IMR-90 (cell line): ENCODE data around the gene SCN10A. TPM values are rescaled to one million over a fixed set of nuclear protein-coding genes. Genes with fewer than 3 reads are reported as not detected.

Source experiments
- ATAC-seq: fragments of 200-7000 bp; cut with Tn5 transposase; 2 replicates; pipeline ENCODE4 v1.9.1; 2020; ENCODE audit warnings: low read depth, mild to moderate bottlenecking, moderate library complexity
- BruUV-seq: library from RNA; stranded (reverse); fragments of 400-500 nt; replicated peaks from 2 replicates; lab custom pipeline; 2021; lab: Mats Ljungman, UMichigan
- CTCF ChIA-PET: fragments of 300-600 bp; formaldehyde crosslinking; extraction: SDS; loops from one replicate; lab custom pipeline; 2021; ENCODE audit warnings: antibody characterized with exemption; lab: Yijun Ruan, JAX
- POLR2A ChIA-PET: fragments of 300-600 bp; sonication (Branson Sonifier 250); formaldehyde crosslinking; loops from one replicate; lab custom pipeline; 2022; ENCODE audit warnings: antibody characterized with exemption; ENCODE audit not compliant: unreplicated experiment; lab: Charles Lee
- DNase-seq: peaks from one replicate; pipeline ENCODE4 v3.0.0; 2013
- H2AFZ ChIP-seq: replicated peaks from 2 replicates; pipeline ENCODE3; 2013; ENCODE audit warnings: low read length, mild to moderate bottlenecking; ENCODE audit not compliant: poor library complexity
- H2AK5ac ChIP-seq: 2 replicates; pipeline ENCODE4 v1.6.1; 2013; ENCODE audit warnings: low read depth, low read length, inconsistent platforms
- H2AK9ac ChIP-seq: replicated peaks from 2 replicates; pipeline ENCODE3; 2013; ENCODE audit warnings: mild to moderate bottlenecking, low read depth, low read length, moderate library complexity; ENCODE audit not compliant: poor library complexity
- H2BK120ac ChIP-seq: 2 replicates; pipeline ENCODE4 v1.6.1; 2013; ENCODE audit warnings: low read depth, low read length, inconsistent platforms
- H2BK15ac ChIP-seq: 3 replicates; pipeline ENCODE4 v1.6.1; 2013; ENCODE audit warnings: low read depth, low read length, inconsistent platforms
- H2BK20ac ChIP-seq: 2 replicates; pipeline ENCODE4 v1.6.1; 2013; ENCODE audit warnings: low read depth, mild to moderate bottlenecking, inconsistent platforms, low read length, moderate library complexity
- H2BK5ac ChIP-seq: 2 replicates; pipeline ENCODE4 v1.6.1; 2013; ENCODE audit warnings: mild to moderate bottlenecking, low read depth, low read length, inconsistent platforms; ENCODE audit not compliant: poor library complexity, severe bottlenecking
- H3K14ac ChIP-seq: replicated peaks from 2 replicates; pipeline ENCODE4 v1.6.1; 2013; ENCODE audit warnings: low read depth, low read length, inconsistent platforms
- H3K18ac ChIP-seq: 2 replicates; pipeline ENCODE4 v1.6.1; 2013; ENCODE audit warnings: low read depth, low read length, control low read depth
- H3K23ac ChIP-seq: 2 replicates; pipeline ENCODE4 v1.6.1; 2013; ENCODE audit warnings: low read depth, low read length, inconsistent platforms
- H3K27ac ChIP-seq: 2 replicates; pipeline ENCODE4 v1.5.1; 2013; ENCODE audit warnings: mild to moderate bottlenecking, control low read depth, low read length; ENCODE audit not compliant: insufficient read depth
- H3K27me3 ChIP-seq: 2 replicates; pipeline ENCODE4 v1.6.1; 2013; ENCODE audit warnings: low read length; ENCODE audit not compliant: control insufficient read depth, insufficient read depth
- H3K36me3 ChIP-seq: 2 replicates; pipeline ENCODE4 v1.6.1; 2013; ENCODE audit warnings: low read length, mixed read lengths; ENCODE audit not compliant: control insufficient read depth, insufficient read depth
- H3K4ac ChIP-seq: 2 replicates; pipeline ENCODE4 v1.6.1; 2013; ENCODE audit warnings: low read depth, low read length, inconsistent platforms
- H3K4me1 ChIP-seq: 2 replicates; pipeline ENCODE4 v1.6.1; 2013; ENCODE audit warnings: low read length, mixed read lengths; ENCODE audit not compliant: control insufficient read depth, insufficient read depth
- H3K4me2 ChIP-seq: 2 replicates; pipeline ENCODE4 v1.6.1; 2013; ENCODE audit warnings: low read depth, mild to moderate bottlenecking, control low read depth, low read length, moderate library complexity
- H3K4me3 ChIP-seq: 2 replicates; pipeline ENCODE4 v1.5.1; 2013; ENCODE audit warnings: low read depth, mild to moderate bottlenecking, control low read depth, low read length, moderate library complexity; ENCODE audit not compliant: insufficient read depth
- H3K56ac ChIP-seq: 2 replicates; pipeline ENCODE4 v1.6.1; 2013; ENCODE audit warnings: low read length, inconsistent platforms; ENCODE audit not compliant: insufficient read depth; ENCODE audit errors: extremely low read depth
- H3K79me1 ChIP-seq, 2 experiments: 2 replicates each; pipeline ENCODE4 v1.6.1; 2013; ENCODE audit warnings: low read length in 2 of 2, inconsistent platforms in 1 of 2, low read depth in 1 of 2
- H3K9ac ChIP-seq: 2 replicates; pipeline ENCODE4 v1.6.1; 2013; ENCODE audit warnings: low read depth, low read length, control low read depth
- H3K9me1 ChIP-seq: 2 replicates; pipeline ENCODE4 v1.6.1; 2013; ENCODE audit warnings: low read length, inconsistent platforms; ENCODE audit not compliant: insufficient read depth
- H3K9me3 ChIP-seq: 2 replicates; pipeline ENCODE4 v1.6.1; 2013; ENCODE audit warnings: low read length; ENCODE audit not compliant: control insufficient read depth, insufficient read depth
- H4K20me1 ChIP-seq: 2 replicates; pipeline ENCODE4 v1.6.1; 2013; ENCODE audit warnings: low read length, inconsistent platforms; ENCODE audit not compliant: insufficient read depth
- H4K5ac ChIP-seq: 2 replicates; pipeline ENCODE4 v1.6.1; 2013; ENCODE audit warnings: mild to moderate bottlenecking, low read depth, low read length, control low read depth
- H4K8ac ChIP-seq, 2 experiments: 2 replicates each; pipeline ENCODE4 v1.6.1; 2013; ENCODE audit warnings: low read depth in 2 of 2, low read length in 2 of 2, control low read depth in 1 of 2, inconsistent platforms in 1 of 2
- H4K91ac ChIP-seq: 2 replicates; pipeline ENCODE4 v1.6.1; 2013; ENCODE audit warnings: low read depth, low read length, inconsistent platforms; ENCODE audit not compliant: insufficient read depth
- CHD1 ChIP-seq: IDR thresholded peaks from 2 replicates; pipeline ENCODE4 v1.6.1; 2012; ENCODE audit warnings: low read depth, low read length, improper control_type of control experiment
- MAFK ChIP-seq: IDR thresholded peaks from 2 replicates; pipeline ENCODE4 v1.6.1; 2012; ENCODE audit warnings: low read depth, low read length, improper control_type of control experiment
- WGBS, 2 experiments: methylation state at CpG; one replicate each; pipeline versions ENCODE4 v1.1.5 to v1.1.7; 2013; ENCODE audit warnings: missing lambda C conversion rate in 2 of 2; ENCODE audit not compliant: insufficient read length in 1 of 2; ENCODE audit errors: extremely low coverage in 2 of 2; 5-methylcytosine and 5-hydroxymethylcytosine counted together
- dilution Hi-C: fragments of 300-500 bp; cut with HindIII; formaldehyde crosslinking; loops from one replicate; pipeline ENCODE4 v1.14.3; 2018; ENCODE audit warnings: low sequenced_read_pairs; ENCODE audit not compliant: unreplicated experiment
- in situ Hi-C: fragments of 300-500 bp; cut with MboI; formaldehyde crosslinking; loops from 3 replicates; pipeline ENCODE4 v1.14.3; 2019; ENCODE audit warnings: low sequenced_read_pairs, inconsistent platforms, mixed read lengths
- intact Hi-C: fragments of 100-400 bp; cut with micrococcal nuclease; formaldehyde crosslinking; loops from 2 replicates; pipeline ENCODE4 v1.10.0; 2022
- polyA plus RNA-seq, 3 experiments: library from polyadenylated mRNA; depleted of rRNA; stranded (reverse); fragments of >200 nt; gene quantifications; 2 replicates each; pipeline ENCODE4 v1.2.3, GENCODE V29; 2012; ENCODE audit warnings: low replicate concordance in 1 of 3
- total RNA-seq: library from RNA; depleted of rRNA; stranded (reverse); fragments of >200 nt; gene quantifications from 2 replicates; pipeline ENCODE4 v1.2.3, GENCODE V29; 2012
- TF ChIP-seq, protein P1 (sequence below): conservative IDR thresholded peaks from 2 replicates; pipeline ENCODE4 v1.5.1; 2012; ENCODE audit warnings: mild to moderate bottlenecking, low read depth, low read length, improper control_type of control experiment

Gene SCN10A
- total and polyA plus RNA-seq, 2 of the 4 experiments (the other 2 are of a cell fraction) = not detected

GRCh38 chr3:38728008-38728407 lies 88.0 kb downstream of the SCN10A start:
- no peak overlapping the region for H2BK5ac ChIP-seq
- H3K9me3 ChIP-seq = no peaks in the 10 kb centered on the region
- TF ChIP-seq, protein P1, sequence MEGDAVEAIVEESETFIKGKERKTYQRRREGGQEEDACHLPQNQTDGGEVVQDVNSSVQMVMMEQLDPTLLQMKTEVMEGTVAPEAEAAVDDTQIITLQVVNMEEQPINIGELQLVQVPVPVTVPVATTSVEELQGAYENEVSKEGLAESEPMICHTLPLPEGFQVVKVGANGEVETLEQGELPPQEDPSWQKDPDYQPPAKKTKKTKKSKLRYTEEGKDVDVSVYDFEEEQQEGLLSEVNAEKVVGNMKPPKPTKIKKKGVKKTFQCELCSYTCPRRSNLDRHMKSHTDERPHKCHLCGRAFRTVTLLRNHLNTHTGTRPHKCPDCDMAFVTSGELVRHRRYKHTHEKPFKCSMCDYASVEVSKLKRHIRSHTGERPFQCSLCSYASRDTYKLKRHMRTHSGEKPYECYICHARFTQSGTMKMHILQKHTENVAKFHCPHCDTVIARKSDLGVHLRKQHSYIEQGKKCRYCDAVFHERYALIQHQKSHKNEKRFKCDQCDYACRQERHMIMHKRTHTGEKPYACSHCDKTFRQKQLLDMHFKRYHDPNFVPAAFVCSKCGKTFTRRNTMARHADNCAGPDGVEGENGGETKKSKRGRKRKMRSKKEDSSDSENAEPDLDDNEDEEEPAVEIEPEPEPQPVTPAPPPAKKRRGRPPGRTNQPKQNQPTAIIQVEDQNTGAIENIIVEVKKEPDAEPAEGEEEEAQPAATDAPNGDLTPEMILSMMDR = no peak
- no peak for TF ChIP-seq CHD1
- TF ChIP-seq MAFK = peak; percentile 60
- ATAC-seq = no peak
- dilution Hi-C loops = no loop called here
- no peaks in the 10 kb centered on the region; the same call in 1 of the 2 replicates for H3K27me3 ChIP-seq
- H3K4me3 ChIP-seq = no peak overlapping the region
- H2BK120ac ChIP-seq = peak overlapping the region; percentile 74; the same call in 1 of the 2 replicates
- H2AFZ ChIP-seq = no peak overlapping the region
- H3K56ac ChIP-seq = no peak overlapping the region
- 0 out of 3 replicates have a peak overlapping the region, but pooled peaks have one; percentile 17 for H2BK15ac ChIP-seq
- no peak overlapping the region for H3K14ac ChIP-seq
- H2AK5ac ChIP-seq = 0 out of 2 replicates have a peak overlapping the region, but pooled peaks have one; percentile 59
- H2AK9ac ChIP-seq = no peak overlapping the region
- intact Hi-C loops = no loop called here
- in situ Hi-C loops = no loop called here
- no peak overlapping the region for H4K5ac ChIP-seq
- H3K9me1 ChIP-seq = peaks cover 31% of the 10 kb centered on the region
- no peaks in the 10 kb centered on the region for H4K20me1 ChIP-seq
- no CpG with 5 or more reads among the region's 1 CpG for WGBS, 2 experiments
- no peaks in the 10 kb centered on the region for H3K79me1 ChIP-seq
- H3K9ac ChIP-seq = no peak overlapping the region
- DNase-seq = no peak
- no peaks in the 10 kb centered on the region for H3K36me3 ChIP-seq
- H3K4me2 ChIP-seq = no peak overlapping the region
- no peak overlapping the region for H3K27ac ChIP-seq
- ChIA-PET POLR2A (interaction anchor here (0.6 kb wide), 1 partner anchor 23 kb away, joined by 5 read pairs; no protein-coding TSS in a partner anchor), CTCF (no interaction called here)
- H3K18ac ChIP-seq = no peak overlapping the region
- H4K91ac ChIP-seq = no peak overlapping the region
- no peak overlapping the region for H2BK20ac ChIP-seq
- H3K23ac ChIP-seq = no peak overlapping the region
- H4K8ac ChIP-seq = no peak overlapping the region
- peaks cover 20% of the 10 kb centered on the region for H3K4me1 ChIP-seq
- BruUV-seq = no TSS peak
- no peak overlapping the region for H3K4ac ChIP-seq
